ENCODE results near the gene CBR1.
"Not testable (repeated sequence)": the region's sequence is repeated elsewhere in the genome, so short reads cannot be mapped to it uniquely, and the experiment has no call there.

Gene CBR1

DNA sequence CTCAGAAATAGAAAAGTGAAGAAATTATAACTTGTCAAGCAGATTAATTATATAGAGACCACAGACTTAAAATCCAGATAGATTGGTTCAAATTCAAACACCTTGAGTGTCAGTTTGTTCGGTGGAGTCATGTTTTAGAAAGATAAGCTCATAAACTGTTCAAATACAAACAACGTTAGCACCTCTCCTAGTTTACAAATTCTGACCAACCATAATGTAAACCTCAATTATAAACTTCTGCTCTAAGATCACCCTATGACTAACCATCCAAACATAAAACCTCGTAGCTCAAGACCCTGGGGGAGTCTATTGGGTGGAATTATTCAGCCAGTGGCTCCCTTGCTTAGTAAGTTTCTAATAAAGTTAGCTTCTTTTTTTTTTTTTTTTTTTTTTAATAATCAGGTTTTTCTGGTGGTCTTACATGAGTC lies 12.4 kb downstream of the CBR1 start:
- DNase-seq = no peak

DNA sequence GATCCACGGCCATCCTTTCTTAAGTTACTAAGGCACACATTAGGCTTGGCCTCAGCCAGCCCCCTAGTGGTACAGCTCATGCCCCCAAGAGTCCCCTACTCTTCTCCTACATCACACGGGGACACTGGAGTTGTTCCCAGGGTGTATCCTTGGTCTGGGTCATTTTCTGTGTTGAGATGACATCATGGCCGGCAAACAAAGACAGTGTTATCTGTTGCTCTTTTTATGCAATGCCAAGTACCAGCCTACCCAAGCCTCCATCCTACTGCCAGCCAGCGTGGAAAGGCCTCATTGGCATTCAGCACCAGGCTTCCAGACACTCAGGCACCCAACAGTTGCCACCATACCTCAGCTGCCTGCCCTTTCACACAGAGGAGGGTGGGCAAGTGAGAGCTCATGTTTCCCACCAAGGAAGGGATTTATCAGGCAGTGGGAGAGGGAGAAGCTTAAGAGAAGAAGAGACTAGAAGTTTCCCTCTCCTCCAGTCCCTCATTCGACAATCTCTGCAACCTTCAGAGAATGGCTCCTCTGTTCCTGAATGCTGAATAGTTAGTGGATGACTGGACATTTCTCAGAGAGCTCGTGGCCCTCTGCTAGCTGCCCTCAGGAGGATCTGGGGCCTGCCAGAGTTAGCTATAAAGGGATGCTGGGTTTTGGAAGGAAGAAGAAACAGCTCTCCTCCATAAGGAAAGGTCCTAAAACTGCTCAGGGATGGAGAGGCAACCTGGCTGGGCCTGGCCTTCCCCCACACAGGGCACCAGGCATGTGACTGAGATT lies 17.7 kb downstream of the CBR1 start:
- no peak for DNase-seq

- no peak for DNase-seq
Measured at GRCh38 chr21:36089946-36090345, 20.1 kb downstream of the CBR1 start.

DNA sequence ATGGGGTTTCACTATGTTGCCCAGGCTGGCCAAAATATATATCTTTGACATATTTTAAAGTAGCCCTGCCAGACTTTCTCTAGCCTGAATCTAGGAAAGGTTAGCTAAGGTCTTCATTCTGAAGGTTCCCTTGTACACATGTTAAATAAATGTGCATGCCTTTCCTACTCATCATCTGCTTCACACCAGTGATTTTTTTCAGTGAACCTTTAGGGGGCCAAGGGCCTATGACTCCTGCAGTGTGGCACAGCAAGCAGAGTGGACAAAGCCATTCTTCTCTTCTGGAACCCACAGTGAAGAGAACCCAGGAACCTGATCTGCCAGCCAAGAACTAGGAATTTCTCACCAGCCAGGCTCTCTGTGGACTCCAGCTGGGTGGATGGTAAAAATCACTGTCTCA lies 22.9 kb downstream of the CBR1 start:
- no peak for DNase-seq

- no peak for DNase-seq
Measured at GRCh38 chr21:36093512-36093911, 23.7 kb downstream of the CBR1 start.

DNA sequence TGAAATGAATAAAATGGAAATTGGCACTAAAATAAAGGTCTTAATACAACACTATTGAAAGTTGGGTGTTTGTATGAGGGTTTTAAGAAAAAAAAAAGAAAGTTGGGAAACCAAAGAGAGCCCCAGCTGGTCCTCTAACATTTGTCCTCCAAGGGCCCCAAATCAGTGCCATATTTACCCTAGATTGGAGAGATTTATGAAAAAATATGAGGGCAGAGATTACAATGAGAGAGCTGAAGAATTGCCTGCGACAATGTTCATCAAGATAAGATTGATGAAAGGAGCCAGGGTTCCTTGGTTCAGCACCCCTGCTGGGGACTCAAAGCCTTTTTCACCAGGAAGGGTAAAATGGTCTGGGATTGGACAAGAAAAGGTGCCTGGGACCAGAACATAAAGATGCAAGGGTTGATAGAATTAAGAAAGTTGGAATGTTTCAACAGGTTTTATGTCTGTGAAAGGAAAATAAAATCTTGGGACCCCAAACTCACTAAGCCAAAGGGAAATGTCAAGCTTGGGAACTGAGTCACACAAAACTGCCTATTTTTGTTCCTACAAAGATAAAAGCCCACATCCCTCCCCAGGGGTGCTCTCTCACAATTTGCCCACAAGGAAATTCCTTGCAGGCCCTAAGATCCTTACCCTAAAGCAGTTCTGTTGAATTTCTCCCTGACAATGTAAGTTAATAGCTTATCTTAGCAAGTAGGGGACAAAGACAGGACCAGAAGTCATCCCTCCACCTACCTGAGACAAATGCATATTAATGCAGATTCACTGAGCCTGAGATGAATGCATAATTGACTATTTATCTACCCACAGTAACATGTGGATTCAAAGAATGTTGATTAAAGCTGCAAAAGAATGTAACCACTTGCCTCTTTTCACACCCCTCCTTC lies 26.8 kb downstream of the CBR1 start:
- no peak for DNase-seq

- DNase-seq = no peak
Measured at GRCh38 chr21:36097427-36098181, 27.8 kb downstream of the CBR1 start.

DNA sequence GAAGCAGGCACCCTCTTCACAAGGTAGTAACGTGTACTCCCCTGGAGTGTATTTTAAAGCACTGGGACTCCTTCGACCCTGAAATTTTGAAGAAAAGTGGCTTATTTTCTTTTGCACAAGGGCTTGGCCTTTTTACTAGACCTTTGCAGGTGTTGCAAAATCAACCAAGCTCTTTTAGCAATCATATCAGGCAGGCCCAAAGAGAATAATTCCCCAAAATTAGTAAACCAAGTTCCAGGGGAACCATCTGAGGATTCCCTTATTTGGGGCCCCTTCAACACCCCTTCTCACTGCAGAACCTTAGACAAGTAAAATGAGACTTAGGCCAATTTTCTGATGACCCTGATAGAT lies 28.3 kb downstream of the CBR1 start:
- no peak for DNase-seq

DNA sequence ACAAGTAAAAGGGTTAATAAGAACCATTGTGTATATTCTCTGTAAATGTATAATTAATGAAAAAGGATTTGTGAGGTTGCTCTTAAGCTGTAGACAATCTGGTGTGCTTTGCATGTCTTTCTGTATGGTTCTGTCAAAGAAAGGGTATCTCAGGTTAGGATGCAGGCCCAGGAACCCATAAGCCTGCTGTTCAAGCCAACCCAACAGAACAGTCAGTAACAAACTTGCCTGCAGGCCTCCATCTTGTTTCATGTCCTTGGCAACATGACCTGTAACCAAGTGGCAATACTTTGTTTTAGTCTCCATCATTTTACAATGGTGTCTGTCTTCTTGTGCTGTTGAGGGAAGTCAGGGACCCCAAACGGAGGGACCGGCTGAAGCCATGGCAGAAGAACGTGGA lies 29.2 kb downstream of the CBR1 start:
- DNase-seq = no peak

- DNase-seq = not testable (repeated sequence)
Measured at GRCh38 chr21:36099695-36100211, 29.9 kb downstream of the CBR1 start.

DNA sequence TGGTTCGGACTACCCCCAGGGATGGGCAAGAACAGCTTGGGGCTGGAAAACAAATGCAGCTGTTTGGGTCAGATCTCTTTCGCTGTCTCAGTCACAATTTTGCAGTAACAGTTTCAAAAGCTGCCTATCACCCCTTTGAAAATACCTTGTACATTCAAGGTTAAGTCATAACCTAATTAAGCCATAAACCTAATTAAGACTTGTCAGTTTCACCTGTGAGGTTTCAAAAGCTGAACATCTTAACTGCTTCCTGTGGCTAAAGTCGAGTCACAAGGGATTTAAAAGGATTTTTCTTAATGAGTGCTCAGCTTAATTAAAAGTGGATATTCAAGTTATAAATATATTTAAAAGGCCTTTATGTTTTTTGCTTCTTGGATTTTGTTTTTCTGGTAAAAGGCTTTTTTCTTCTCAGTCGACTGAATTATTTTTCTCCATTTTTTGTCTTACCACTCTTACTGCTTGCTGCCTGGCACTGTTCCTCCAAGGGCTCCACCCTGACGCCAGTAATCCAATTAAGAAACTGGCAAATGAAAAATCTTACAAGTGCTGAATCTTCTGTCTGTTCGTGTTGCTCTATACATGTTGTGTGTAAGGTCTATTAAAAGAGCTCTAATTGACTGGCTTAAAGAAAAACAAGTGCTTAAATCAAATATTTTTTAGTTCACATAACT lies 31.3 kb downstream of the CBR1 start:
- no peak for DNase-seq

DNA sequence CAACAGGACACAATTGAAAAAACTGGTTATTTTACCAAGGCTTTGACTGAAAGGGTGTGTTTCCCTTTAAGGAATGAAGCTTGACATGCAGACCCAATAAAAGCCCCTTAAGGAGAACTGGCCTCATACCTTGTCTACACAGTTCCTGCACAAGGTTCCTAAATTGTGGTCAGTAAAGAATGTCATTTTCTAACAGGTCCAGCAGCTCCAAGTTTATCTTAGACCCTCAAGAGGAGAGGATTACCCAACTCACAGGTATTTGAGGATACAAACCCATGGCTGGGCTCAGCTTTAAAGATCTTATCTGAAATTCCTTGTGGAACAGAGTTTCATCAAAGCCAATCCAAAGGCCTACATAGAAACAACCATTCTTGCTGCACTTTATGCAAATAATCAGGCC lies 33.6 kb downstream of the CBR1 start:
- DNase-seq = no peak

DNA sequence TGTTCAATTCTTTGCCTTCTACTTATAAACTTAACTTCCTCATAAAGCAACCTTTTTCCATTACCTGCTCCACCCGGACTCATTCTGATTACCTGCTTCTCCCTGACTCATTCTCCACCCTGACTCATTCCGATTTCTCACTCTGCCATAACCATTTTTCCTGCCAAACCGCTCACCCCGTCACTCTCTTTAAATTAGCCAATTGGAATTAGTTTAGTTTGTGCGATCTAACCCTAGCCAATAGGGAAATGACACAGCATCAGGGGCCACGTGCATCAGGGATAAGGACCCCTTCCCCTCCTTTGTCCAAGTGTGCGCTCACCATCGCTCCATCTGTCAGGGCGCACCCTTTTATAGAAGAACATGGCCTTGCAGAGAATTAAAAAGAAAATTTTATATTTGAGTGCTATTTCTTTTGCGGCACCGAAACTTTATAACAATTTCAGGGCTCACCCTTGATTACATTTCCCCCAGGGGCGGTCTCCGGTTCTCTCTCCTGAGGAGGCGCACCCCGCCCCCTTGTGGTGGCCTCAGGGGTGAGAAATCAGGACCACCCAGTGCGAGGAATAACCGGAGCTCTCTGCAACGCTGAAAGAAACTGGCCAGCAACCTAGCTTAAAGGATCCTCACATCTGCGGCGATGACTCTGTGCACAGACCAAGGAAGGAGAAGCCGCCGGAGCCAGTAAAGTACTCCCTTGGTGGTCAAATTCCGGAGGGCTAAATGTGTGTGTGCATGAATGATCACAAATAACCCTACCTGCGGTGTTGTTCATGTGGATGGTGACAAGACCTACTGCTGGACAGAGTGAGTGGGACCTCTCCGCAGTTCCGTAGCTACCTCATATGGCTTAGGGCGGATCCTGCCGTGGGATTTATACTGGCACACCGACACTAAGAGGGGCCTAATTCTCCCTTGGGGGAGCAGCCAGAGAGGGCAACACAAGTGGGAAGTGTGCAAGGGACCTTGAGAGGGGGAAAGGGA lies 34.8 kb downstream of the CBR1 start:
- DNase-seq = peak; percentile 50 to 53

DNA sequence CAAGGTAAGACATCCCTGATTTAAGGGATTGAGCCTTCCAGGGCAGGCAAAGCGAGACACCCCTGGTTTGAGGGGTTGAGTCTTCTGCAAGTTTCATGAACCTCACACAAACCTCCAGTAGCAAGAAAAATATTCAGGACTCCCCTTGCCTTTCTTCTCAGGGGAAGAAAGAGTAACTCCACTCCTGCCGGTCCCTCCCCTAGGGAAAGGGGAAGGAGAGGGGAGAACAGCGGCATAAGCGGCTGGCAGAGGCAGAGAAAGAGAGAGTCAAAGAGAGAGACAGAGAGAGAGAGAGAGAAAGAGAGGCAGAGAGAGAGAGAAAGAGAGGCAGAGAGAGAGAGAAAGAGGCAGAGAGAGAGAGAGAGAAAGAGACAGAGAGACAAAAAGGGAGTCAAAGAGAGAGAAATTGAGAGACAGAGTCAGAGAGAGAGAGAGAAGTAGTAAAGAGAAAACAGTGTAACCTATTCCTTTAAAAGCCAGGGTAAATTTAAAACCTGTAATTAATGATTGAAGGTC lies 35.6 kb downstream of the CBR1 start:
- no peak for DNase-seq

GRCh38 chr21:36109868-36110267 lies 40.0 kb downstream of the CBR1 start:
- no peak for DNase-seq

DNA sequence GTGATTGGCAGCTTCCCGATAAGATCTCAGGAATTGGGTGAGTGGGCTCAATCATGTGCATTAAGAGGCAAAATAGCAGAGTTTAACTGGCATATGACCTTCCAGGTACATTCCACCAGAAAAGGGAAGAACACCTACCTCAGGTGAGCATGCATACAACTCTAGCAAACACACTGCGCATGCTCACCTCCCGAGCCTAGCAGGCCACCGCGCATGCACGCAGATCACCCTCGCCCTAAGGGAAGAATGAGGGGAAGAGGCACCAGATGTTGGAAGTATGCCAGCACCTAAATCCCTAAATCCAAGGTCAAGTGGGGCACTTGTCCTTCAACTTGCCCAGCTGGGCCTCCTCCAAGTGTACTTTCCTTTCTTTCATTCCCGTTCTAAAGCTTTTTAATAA lies 41.4 kb downstream of the CBR1 start:
- no peak for DNase-seq

DNA sequence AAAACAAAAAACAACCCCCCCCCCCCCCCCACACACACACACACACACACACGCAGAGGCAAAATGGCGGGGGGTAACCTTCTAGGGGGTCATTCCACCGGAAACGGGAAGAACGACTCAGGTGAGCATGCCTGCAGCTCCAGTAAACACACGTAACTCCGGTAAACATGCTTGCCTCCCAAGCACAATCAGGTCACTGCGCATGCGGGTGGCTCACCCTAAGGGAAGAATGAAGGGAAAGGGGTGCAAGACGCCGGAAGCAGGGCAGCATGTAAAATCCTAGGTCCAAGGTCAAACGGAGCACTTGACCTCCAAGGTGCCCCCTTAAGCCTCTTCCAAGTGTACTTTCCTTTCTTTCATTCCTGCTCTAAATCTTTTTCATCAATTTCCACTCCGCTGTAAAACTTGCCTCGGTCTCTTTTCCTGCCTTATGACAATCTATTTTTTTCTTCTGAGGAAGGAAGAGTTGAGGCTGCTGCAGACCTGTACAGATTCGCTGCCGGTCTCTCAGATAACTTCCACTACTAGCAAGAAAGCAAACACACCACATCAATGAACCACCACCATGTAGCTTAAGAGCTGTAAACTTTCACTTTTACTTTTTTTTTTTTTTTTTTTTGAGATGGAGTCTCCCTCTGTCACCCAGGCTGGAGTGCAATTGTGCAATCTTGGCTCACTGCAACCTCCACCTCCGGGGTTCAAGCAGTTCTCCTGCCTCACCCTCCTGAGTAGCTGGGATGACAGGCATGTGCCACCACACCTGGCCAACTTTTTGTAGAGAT lies 44.0 kb downstream of the CBR1 start:
- peak in 1 of 2 donors; percentile 50 for DNase-seq

- no peak for DNase-seq
Measured at GRCh38 chr21:36115138-36115730, 45.4 kb downstream of the CBR1 start.

GRCh38 chr21:36117286-36117741 lies 47.5 kb downstream of the CBR1 start:
- no peak for DNase-seq
